BLaER1 (cell line): Measurements from ENCODE around the gene UBE2I.

Experiments used
- H3K27ac ChIP-seq: shearing (Covaris generic); formaldehyde crosslinking; 2 replicates; pipeline ENCODE4 v1.8.1; 2022
- H3K27me3 ChIP-seq: shearing (Covaris generic); formaldehyde crosslinking; 2 replicates; pipeline ENCODE4 v1.8.1; 2022
- H3K36me3 ChIP-seq: shearing (Covaris generic); formaldehyde crosslinking; 2 replicates; pipeline ENCODE4 v1.8.1; 2022
- H3K4me1 ChIP-seq: shearing (Covaris generic); formaldehyde crosslinking; 2 replicates; pipeline ENCODE4 v1.8.1; 2022
- H3K4me2 ChIP-seq: shearing (Covaris generic); formaldehyde crosslinking; 2 replicates; pipeline ENCODE4 v1.8.1; 2022
- H3K4me3 ChIP-seq: shearing (Covaris generic); formaldehyde crosslinking; 2 replicates; pipeline ENCODE4 v1.8.1; 2022
- H3K9ac ChIP-seq: shearing (Covaris generic); formaldehyde crosslinking; 2 replicates; pipeline ENCODE4 v1.8.1; 2022
- H3K9me3 ChIP-seq: shearing (Covaris generic); formaldehyde crosslinking; 2 replicates; pipeline ENCODE4 v1.8.1; 2022
- H4K20me1 ChIP-seq: shearing (Covaris generic); formaldehyde crosslinking; 2 replicates; pipeline ENCODE4 v1.8.1; 2022
- Cebpa-rat ChIP-seq: shearing (Covaris generic); IDR thresholded peaks from 2 replicates; pipeline ENCODE4 v1.8.1; 2022

Gene UBE2I

DNA sequence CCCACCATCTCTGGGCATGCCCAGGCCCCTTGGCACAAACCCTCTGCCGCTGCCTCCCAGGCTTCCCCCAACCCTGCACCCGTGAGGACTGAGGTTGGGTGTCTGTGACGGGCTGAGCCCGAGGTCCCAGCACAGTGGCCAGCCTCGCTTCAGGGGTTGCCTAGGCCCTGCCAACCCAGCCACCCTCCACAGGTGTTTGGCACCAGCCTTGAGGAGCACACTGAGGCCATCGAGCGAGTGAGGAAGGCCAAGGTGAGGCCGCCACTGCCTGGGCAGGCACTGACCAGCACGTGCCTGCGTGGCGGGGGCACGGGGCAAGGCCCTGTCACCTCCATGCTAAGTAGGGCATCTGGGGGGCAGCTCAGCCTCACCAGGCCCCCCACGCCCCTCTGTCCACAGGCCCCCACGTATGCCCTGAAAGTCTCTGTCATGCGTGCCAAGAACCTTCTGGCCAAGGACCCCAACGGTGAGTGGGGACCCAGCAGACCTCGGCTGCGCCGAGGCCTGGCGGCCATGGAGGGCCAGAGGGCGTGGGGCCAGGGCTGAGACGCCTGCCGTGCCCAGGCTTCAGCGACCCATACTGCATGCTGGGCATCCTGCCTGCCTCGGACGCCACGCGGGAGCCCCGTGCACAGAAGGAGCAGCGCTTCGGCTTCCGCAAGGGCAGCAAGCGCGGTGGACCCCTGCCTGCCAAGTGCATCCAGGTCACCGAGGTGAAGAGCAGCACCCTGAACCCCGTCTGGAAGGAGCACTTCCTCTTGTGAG, 31.5 kb downstream of the UBE2I start:
- Histone ChIP-seq H3K4me3 (no peak overlapping the region), H4K20me1 (peaks cover 33% of the 10 kb centered on the region), H3K4me2 (peak overlapping the region; percentile 87), H3K9ac (no peak overlapping the region), H3K36me3 (no peaks in the 10 kb centered on the region), H3K4me1 (peaks cover 67% of the 10 kb centered on the region), H3K27ac (peak overlapping the region; percentile 83), H3K27me3 (peaks cover 29% of the 10 kb centered on the region), H3K9me3 (no peaks in the 10 kb centered on the region)
- no peak for TF ChIP-seq Cebpa-rat

- H3K9ac ChIP-seq: peak overlapping the region; percentile 60; the same call in 1 of the 2 replicates
- H4K20me1 ChIP-seq: peaks cover 24% of the 10 kb centered on the region
- peak overlapping the region; percentile 83 for H3K27ac ChIP-seq
- peaks cover 20% of the 10 kb centered on the region for H3K27me3 ChIP-seq
- peak overlapping the region; percentile 50 for H3K4me3 ChIP-seq
- TF ChIP-seq Cebpa-rat: no peak
- H3K9me3 ChIP-seq: no peaks in the 10 kb centered on the region
- H3K4me1 ChIP-seq: peaks cover 59% of the 10 kb centered on the region
- H3K36me3 ChIP-seq: no peaks in the 10 kb centered on the region
- H3K4me2 ChIP-seq: peak overlapping the region; percentile 87
Measured at GRCh38 chr16:1341495-1342420, 32.3 kb downstream of the UBE2I start.

DNA sequence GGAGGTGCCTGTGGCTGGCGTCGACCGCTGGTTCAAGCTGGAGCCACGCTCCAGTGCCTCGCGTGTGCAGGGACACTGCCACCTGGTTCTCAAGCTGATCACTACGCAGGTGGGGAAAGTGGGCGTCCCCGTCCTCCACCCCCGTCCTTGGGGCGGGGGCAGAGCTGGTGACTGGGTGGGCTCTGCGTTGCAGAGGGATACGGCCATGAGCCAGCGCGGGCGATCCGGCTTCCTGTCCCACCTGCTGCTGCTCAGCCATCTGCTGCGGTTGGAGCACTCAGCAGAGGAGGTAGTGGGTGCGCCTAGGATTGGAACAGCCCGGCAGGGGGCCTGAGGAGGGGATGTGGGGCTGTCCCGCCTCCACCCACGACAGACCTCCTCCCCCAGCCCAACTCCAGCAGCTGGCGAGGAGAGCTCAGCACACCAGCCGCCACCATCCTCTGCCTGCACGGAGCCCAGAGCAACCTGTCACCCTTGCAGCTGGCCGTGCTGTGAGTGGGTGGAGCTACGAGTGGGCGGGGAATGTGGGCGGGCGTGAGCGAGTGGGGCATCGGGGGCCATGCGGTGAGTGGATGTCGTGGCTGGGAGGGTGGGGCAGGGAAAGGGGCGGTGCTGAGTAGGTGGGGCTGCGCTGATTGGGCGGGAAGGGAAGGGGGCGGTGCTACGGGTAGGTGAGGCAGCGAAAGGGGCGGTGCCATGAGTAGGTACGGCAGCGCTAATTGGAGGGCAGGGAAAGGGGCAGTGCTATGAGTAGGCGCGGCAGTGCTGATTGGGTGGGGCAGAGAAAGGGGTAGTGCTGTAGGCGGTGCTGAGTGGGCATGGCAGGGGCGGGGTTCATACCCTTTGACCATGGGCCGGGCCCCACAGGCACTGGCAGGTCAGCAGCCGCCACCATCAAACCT, 33.3 kb downstream of the UBE2I start:
- Histone ChIP-seq H3K27ac (peak overlapping the region; percentile 83), H3K9ac (peak overlapping the region; percentile 60; the same call in 1 of the 2 replicates), H3K4me3 (peak overlapping the region; percentile 55), H4K20me1 (peaks cover 14% of the 10 kb centered on the region), H3K27me3 (peaks cover 10% of the 10 kb centered on the region), H3K4me1 (peaks cover 52% of the 10 kb centered on the region), H3K4me2 (peak overlapping the region; percentile 97), H3K36me3 (0 out of 2 replicates have a peak, but pooled peaks cover 5% of the 10 kb centered on the region), H3K9me3 (no peaks in the 10 kb centered on the region)
- TF ChIP-seq Cebpa-rat: no peak

DNA sequence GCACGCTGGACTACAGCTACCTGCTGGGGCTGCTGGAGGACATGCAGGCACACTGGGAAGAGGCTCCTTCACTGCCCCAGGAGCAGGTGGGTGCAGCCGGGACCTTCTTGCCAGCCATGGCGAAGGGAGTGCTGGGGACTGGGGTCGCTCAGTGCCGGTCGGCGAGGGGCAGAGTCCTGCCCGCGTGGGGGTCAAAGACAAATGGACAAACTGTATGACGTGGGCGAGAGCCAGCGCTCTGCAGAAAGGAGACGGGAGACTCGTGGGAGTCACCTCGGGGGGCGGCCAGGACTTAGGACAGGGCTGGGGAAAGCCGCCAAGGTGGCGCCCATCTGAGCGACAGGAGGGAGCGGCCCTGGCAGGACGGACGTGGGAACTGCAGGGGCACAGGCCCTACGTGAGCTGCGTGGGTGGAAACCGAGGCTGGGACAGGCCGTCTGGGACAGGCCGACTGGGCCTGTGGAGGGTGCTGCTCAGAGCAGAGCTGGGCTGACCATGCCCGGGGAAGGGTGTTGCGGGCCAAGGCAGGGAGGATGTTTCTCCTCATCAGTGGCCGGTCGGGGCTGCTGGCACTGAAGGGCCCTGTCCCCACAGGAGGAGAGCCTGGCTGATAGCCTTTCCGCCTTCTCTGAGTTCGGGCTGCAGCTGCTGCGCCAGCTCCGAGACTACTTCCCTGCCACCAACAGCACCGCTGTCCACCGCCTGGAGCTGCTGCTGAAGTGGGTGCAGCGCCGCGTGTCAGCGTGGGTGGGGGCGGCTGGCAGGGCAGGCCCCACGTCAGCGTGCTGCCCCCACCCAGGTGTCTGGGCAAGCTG, 34.2 kb downstream of the UBE2I start:
- Histone ChIP-seq H3K4me1 (peaks cover 45% of the 10 kb centered on the region), H3K4me3 (peak overlapping the region; percentile 55; the same call in 1 of the 2 replicates), H4K20me1 (peaks cover 12% of the 10 kb centered on the region), H3K9me3 (no peaks in the 10 kb centered on the region), H3K27me3 (peaks cover 4% of the 10 kb centered on the region; the same call in 1 of the 2 replicates), H3K27ac (peak overlapping the region; percentile 22; the same call in 1 of the 2 replicates), H3K36me3 (peaks cover 14% of the 10 kb centered on the region), H3K4me2 (peak overlapping the region; percentile 97), H3K9ac (peak overlapping the region; percentile 44; the same call in 1 of the 2 replicates)
- TF ChIP-seq Cebpa-rat: no peak

DNA sequence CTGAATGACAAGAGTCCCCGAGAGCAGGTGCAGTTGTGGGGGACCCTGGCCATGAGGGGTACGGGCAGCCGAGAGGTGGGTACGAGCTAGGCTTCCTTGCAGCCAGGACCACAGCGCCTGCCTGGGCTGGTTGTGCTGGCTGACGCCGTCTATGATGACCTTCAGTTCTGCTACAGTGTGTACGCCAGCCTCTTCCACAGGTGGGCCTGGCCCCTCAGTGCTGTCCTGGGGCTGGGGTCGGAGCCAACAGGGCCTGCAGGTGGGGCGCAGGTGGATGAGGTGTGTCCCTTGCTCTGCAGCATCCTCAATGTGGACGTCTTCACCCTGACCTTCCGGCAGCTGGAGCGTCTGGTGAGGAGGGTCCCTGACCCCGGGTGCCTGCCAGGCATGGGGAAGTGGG, 35.1 kb downstream of the UBE2I start:
- H3K4me2 ChIP-seq: peak overlapping the region; percentile 97
- no peak for TF ChIP-seq Cebpa-rat
- H3K27me3 ChIP-seq: no peaks in the 10 kb centered on the region
- H3K36me3 ChIP-seq: peaks cover 23% of the 10 kb centered on the region
- H3K4me1 ChIP-seq: peaks cover 38% of the 10 kb centered on the region
- H4K20me1 ChIP-seq: peaks cover 12% of the 10 kb centered on the region
- H3K27ac ChIP-seq: 0 out of 2 replicates have a peak overlapping the region, but pooled peaks have one; percentile 22
- 0 out of 2 replicates have a peak overlapping the region, but pooled peaks have one; percentile 44 for H3K9ac ChIP-seq
- H3K4me3 ChIP-seq: no peak overlapping the region
- no peaks in the 10 kb centered on the region for H3K9me3 ChIP-seq

GRCh38 chr16:1345087-1345486, 35.7 kb downstream of the UBE2I start:
- Histone ChIP-seq H4K20me1 (peaks cover 12% of the 10 kb centered on the region), H3K9ac (no peak overlapping the region), H3K36me3 (peaks cover 28% of the 10 kb centered on the region), H3K4me3 (no peak overlapping the region), H3K4me1 (peaks cover 41% of the 10 kb centered on the region), H3K27ac (no peak overlapping the region), H3K27me3 (no peaks in the 10 kb centered on the region), H3K4me2 (no peak overlapping the region), H3K9me3 (no peaks in the 10 kb centered on the region)
- TF ChIP-seq Cebpa-rat: no peak

GRCh38 chr16:1345651-1346421, 36.4 kb downstream of the UBE2I start:
- no peaks in the 10 kb centered on the region for H3K27me3 ChIP-seq
- H3K9ac ChIP-seq: no peak overlapping the region
- H4K20me1 ChIP-seq: peaks cover 17% of the 10 kb centered on the region
- TF ChIP-seq Cebpa-rat: no peak
- H3K4me2 ChIP-seq: no peak overlapping the region
- no peak overlapping the region for H3K27ac ChIP-seq
- H3K4me1 ChIP-seq: peaks cover 44% of the 10 kb centered on the region
- H3K36me3 ChIP-seq: peaks cover 33% of the 10 kb centered on the region
- no peak overlapping the region for H3K4me3 ChIP-seq
- H3K9me3 ChIP-seq: no peaks in the 10 kb centered on the region
